Gastrocnemius medialis (tissue), 4 donors: Measurements from ENCODE around the gene OPN1MW.
"Not testable (repeated sequence)": the region's sequence is repeated elsewhere in the genome, so short reads cannot be mapped to it uniquely, and the experiment has no call there.

Experiments used
- CTCF ChIP-seq, 5 experiments: fragments of 450-650 bp in 3 of 5; fragments of 200-600 bp in 2 of 5; sonication (generic) in 2 of 5; IDR thresholded peaks in 4 of 5; conservative IDR thresholded peaks in 1 of 5; 1 replicate in 4 of 5; 2 replicates in 1 of 5; pipeline ENCODE4 v1.5.1; 2016 to 2019; ENCODE audit warnings: antibody characterized with exemption in 5 of 5, mild to moderate bottlenecking in 3 of 5, moderate library complexity in 3 of 5
- POLR2A ChIP-seq, 2 donors: fragments of 450-650 bp; IDR thresholded peaks; one replicate each; pipeline ENCODE4 v1.6.1; 2017; ENCODE audit warnings: antibody characterized with exemption in 2 of 2, mild to moderate bottlenecking in 2 of 2, moderate library complexity in 2 of 2

- not testable (repeated sequence) for TF ChIP-seq POLR2A (IDR thresholded peaks at IDR 0.05); CTCF (IDR thresholded peaks at IDR 0.05 in 4 of 5, conservative IDR thresholded peaks at IDR 0.05 in 1 of 5)
Measured at GRCh38 chrX:154211057-154211456, 28.7 kb downstream of the OPN1MW start.
